ENCODE measurements around the gene CNTNAP2.
A peak's percentile ranks its signal among the peaks of the same experiment; 100 is the strongest.

CNTNAP2 gene

GRCh38 chr7:148211740-148212151 is 2095.1 kb downstream of the CNTNAP2 start:
- no peak for DNase-seq (ENCODE audit: low spot score)

DNA sequence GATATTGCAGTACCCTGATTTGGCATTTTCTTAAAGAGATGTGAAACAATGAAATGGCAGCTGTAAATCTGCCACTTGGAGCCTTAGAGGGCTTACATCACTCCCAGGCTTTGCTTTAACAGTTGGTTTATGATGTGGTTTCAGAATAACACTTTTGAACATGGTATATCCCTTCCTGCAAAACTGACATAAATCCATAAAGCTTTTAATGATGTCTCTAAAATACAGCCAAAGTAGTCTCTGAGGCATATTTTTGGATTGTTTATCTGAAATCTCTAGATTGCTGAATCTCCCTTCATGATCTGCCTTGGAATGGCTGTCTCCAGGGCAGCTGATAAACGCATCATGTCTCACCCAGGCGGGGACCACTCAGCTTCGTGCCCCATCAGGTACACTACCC is 2096.1 kb downstream of the CNTNAP2 start:
- DNase-seq (ENCODE audit: low spot score): no peak

DNA sequence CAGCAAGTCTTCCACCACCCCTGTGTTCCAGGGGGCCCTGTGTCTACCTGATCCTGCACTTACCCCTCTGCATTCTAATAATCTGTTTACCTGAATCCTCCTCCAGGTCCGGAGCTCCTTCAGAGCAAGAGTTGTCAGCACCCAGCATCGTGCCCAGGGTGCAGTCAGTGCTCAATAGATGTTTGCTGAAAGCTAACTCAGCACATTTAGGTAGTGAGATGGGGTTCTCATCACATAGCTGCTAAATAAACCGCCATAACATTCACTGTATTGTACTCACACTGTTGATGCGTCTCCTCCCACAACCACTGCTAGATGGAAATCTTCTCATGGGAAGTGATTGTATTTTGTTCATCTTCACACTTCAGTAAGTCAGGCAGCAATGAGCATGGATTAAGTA is 2097.5 kb downstream of the CNTNAP2 start:
- no peak for DNase-seq (ENCODE audit: low spot score)

- DNase-seq (ENCODE audit: low spot score): no peak
These were observed 2102.0 kb downstream of the CNTNAP2 start for GRCh38 chr7:148218603-148219002.

DNA sequence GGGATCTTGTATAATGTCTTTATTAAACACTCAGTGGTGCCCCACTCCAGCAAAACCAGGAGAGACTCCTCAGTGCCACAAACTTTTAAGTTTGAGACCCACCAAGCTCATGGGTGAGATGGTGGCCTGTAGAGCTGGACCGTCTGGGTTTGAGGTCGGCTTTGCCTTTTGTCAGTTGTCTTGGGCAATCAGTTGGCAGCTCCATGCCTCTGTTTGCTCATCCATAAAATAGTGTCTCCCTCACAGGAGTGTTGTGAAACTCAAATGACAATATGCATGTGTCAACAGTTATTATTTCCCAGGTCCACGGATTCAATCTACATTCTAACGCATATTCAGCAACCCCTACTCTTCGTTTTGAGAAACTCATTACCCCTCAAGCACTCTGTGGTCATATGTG is 2106.1 kb downstream of the CNTNAP2 start:
- DNase-seq (ENCODE audit: low spot score): no peak

DNA sequence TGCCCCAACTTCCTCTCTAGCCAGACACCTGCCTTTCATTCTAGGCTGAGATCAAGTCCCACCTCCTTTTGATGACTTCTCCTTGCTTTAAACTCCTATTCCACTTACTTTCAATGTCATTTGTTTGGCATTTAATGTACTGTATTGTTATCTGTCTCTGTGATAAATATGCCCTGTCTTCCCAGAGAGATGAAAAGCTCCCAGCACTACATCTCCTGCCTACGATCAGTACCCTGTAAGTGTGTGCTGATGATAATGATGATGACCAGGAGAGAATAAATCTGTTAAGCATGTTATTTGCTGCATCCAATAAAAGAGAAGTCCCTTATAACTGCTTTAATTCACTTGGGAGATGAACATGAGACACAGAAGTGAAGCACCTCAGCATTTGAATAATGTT is 2106.6 kb downstream of the CNTNAP2 start:
- DNase-seq (ENCODE audit: low spot score): no peak

DNA sequence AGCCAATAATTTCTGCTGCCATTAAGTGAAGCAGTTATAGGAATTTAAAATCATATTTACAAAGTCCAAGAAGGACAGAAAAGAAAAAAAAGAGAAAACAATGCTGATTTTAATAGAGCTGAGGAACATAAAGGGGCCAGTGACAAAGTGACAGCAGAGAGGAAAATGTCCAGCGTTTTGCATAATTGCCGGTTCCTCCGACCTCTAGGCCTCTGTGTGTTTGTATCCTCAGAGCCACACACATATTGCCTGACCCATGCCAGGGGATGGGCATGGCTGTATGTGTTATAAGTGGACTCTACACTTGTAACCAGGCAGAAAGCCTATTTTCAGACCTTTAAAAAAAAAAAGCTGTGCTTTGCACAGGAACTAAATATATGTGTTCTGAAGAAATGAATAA is 2107.1 kb downstream of the CNTNAP2 start:
- DNase-seq (ENCODE audit: low spot score): no peak

GRCh38 chr7:148230296-148230695 is 2113.7 kb downstream of the CNTNAP2 start:
- no peak for DNase-seq (ENCODE audit: low spot score)

- no peak for DNase-seq (ENCODE audit: low spot score)
These were observed 2114.3 kb downstream of the CNTNAP2 start for GRCh38 chr7:148230883-148231282.

- DNase-seq (ENCODE audit: low spot score): no peak
These were observed 2116.2 kb downstream of the CNTNAP2 start for GRCh38 chr7:148232784-148233183.

GRCh38 chr7:148234715-148235114 is 2118.1 kb downstream of the CNTNAP2 start:
- DNase-seq (ENCODE audit: low spot score): no peak

- DNase-seq (ENCODE audit: low spot score): no peak
These were observed 2122.2 kb downstream of the CNTNAP2 start for GRCh38 chr7:148238761-148239325.

DNA sequence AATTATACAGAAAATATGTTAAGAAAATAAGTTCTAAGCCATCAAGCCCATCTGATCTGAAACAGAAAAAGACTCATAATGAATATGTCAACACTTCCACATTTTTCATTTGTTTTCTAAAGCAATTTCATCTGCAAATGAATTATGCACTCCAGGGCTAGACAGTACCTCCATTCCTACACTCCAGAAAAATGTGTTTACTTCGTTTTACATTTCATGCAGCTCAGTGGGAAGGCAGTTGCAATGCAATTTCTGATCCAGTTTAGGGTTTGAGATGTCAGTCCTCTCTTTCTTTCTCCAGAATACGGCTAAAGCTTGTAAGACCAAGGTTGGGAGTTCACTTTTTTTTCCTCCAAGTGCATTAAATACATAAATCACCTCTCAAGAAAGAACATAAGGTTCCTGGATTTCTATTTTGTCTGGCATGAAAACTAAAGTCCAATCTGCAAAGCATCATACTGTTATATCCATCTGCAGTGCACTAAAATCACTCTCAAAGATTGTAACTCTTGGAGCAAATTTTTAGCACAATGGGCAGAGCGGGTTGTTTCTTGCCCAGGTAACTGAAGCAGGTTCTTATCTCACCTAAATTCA is 2125.2 kb downstream of the CNTNAP2 start:
- no peak for DNase-seq (ENCODE audit: low spot score)

DNA sequence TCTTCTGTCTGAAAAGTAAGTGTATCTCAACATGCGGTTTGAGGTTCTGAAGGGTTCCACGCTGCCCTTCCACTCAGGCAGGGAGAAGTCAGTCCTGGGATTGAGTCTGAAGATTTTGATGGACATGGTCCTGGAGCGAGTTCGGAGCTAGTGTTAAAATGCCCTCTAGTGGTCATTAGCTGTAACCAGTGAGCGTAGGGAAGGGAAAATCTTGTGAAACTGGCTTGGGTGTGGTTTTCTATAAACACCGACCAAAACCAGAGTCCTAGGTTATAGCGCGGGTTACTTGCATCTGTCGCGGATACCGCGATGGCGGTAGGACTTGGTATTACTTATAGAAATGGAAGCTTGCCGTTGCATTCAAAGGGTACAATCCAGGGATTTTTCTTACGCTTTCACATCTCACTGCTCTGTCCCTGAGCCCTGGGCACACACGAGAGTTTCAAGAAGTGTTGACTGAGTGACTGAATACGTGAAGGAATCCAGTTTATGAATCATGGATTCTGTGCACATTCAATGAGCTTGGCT is 2125.8 kb downstream of the CNTNAP2 start:
- DNase-seq (ENCODE audit: low spot score): peak; percentile 63

DNA sequence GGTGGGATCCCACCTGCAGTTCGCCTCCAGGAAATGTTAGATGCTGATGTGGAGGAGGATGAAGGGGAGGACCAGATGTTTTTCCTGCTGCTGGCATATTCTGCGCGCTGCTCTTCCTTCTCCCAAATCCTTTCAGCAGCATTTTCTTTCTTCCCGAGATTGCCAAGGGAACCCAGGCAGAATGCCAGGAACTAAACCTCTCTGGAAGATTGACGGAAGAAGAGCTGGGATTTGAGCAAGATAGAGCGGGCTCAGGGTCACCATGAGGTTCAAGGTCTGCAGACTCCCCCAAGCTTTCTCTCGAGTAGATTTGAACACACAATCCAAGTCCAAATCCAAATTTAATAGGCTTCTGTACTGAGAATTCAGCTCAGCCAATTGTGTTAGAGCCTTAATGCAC is 2128.8 kb downstream of the CNTNAP2 start:
- DNase-seq (ENCODE audit: low spot score): no peak

- no peak for DNase-seq (ENCODE audit: low spot score)
These were observed 2137.0 kb downstream of the CNTNAP2 start for GRCh38 chr7:148253629-148254028.

GRCh38 chr7:148255333-148255732 is 2138.7 kb downstream of the CNTNAP2 start:
- no peak for DNase-seq (ENCODE audit: low spot score)

GRCh38 chr7:148256433-148256832 is 2139.8 kb downstream of the CNTNAP2 start:
- no peak for DNase-seq (ENCODE audit: low spot score)

- no peak for DNase-seq (ENCODE audit: low spot score)
These were observed 2144.0 kb downstream of the CNTNAP2 start for GRCh38 chr7:148260599-148260998.

- DNase-seq (ENCODE audit: low spot score): no peak
These were observed 2144.9 kb downstream of the CNTNAP2 start for GRCh38 chr7:148261523-148261922.

- DNase-seq (ENCODE audit: low spot score): no peak
These were observed 2145.5 kb downstream of the CNTNAP2 start for GRCh38 chr7:148261996-148262688.

DNA sequence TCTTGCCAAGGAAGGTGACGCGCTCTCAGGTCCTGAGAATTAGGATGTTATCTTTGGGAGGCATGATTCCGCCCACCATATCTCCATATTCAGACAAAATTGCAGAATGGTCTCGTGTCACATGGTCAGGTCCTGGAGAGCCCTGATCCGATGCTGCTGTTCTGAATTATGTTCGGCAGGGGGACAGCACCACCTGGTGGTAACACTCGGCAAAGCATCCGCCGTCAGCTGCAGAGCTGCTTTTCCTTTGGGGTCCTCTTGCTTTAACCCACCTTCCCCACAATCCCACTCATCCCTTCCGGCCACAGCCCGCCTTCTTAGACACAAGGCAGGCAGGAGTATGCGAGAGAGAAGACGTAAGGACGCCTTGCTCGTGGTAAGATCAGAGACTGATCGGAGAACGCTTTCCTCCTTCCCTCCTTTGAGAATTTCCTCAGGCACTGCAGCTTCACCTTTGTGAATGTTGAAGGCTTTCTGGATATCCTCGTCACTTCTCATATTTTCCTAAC is 2146.2 kb downstream of the CNTNAP2 start:
- peak; percentile 66 for DNase-seq (ENCODE audit: low spot score)

DNA sequence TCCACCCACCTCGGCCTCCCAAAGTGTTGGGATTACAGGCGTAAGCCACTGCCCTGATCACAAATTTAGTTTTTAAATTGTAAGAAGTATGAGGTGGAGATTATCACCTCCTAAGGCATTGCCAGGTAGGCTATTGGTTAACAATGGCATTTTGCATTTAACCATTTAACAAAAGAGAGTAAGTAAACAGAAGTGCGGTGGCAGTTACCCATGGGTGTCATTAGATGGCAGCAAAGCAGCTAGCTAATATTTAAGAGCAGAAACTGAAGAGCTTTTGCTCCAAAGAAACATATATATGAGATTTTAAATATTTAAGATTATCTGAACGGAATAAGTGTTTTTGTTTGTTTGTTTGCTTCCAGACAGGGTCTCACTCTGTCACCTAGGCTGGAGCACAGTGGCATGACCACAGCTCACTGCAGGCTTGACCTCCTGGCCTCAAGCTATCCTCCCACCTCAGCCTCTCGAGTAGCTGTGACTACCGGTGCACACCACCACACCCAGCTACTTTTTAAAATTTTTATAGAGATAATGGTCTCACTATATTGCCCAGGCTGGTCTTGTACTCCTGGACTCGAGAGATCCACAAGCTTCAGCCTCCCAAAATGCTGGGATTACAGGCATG is 2148.4 kb downstream of the CNTNAP2 start:
- DNase-seq (ENCODE audit: low spot score): peak; percentile 44

Measured in HuH-7 (cell line).